Common myeloid progenitor, CD34-positive (primary cell): Measurements from ENCODE around the gene RNF2.

Source experiments
- CTCF ChIA-PET: fragments of 350-600 bp; sonication (Branson Sonifier 250); formaldehyde crosslinking; loops from one replicate; lab custom pipeline; 2021; ENCODE audit warnings: antibody characterized with exemption; lab: Charles Lee
- POLR2A ChIA-PET: fragments of 350-600 bp; sonication (Branson Sonifier 250); formaldehyde crosslinking; loops from one replicate; lab custom pipeline; 2021; ENCODE audit warnings: antibody characterized with exemption; lab: Charles Lee
- DNase-seq, 3 donors: peaks; one replicate each; pipeline versions ENCODE4 v3.0.0 to v3.0.0-alpha.2; 2013
- H3K27ac ChIP-seq, 2 experiments: 1 replicate in 1 of 2; 2 replicates in 1 of 2; pipeline ENCODE4 v1.7.0; 2013; ENCODE audit warnings: inconsistent platforms in 2 of 2, low read length in 2 of 2, mild to moderate bottlenecking in 2 of 2, low read depth in 1 of 2, moderate library complexity in 1 of 2; ENCODE audit not compliant: severe bottlenecking in 2 of 2, insufficient read depth in 1 of 2, poor library complexity in 1 of 2
- H3K27me3 ChIP-seq, 5 experiments: replicated peaks in 2 of 5; 1 replicate in 3 of 5; 2 replicates in 2 of 5; pipeline versions ENCODE4 v1.6.1 to v1.7.0; 2013; ENCODE audit warnings: low read length in 4 of 5, mild to moderate bottlenecking in 2 of 5, moderate library complexity in 2 of 5, inconsistent platforms in 1 of 5; ENCODE audit not compliant: insufficient read depth in 5 of 5, control insufficient read depth in 4 of 5
- H3K36me3 ChIP-seq, 4 experiments: 1 replicate in 2 of 4; 2 replicates in 2 of 4; pipeline versions ENCODE4 v1.6.1 to v1.7.0; 2013; ENCODE audit warnings: low read length in 3 of 4, control low read depth in 1 of 4, mild to moderate bottlenecking in 1 of 4; ENCODE audit not compliant: control insufficient read depth in 4 of 4, insufficient read depth in 4 of 4
- H3K4me1 ChIP-seq, 4 experiments: 1 replicate in 3 of 4; 2 replicates in 1 of 4; pipeline versions ENCODE4 v1.6.1 to v1.7.1; 2013; ENCODE audit warnings: low read length in 3 of 4, mild to moderate bottlenecking in 3 of 4, control low read depth in 1 of 4, inconsistent platforms in 1 of 4, moderate library complexity in 1 of 4; ENCODE audit not compliant: control insufficient read depth in 4 of 4, insufficient read depth in 4 of 4; ENCODE audit errors: control extremely low read depth in 1 of 4
- H3K4me3 ChIP-seq, 7 experiments: 1 replicate in 4 of 7; 2 replicates in 3 of 7; pipeline versions ENCODE4 v1.5.1 to v1.7.0; 2013; ENCODE audit warnings: mild to moderate bottlenecking in 7 of 7, low read length in 6 of 7, moderate library complexity in 6 of 7, inconsistent platforms in 2 of 7, low read depth in 2 of 7, control low read depth in 1 of 7; ENCODE audit not compliant: insufficient read depth in 4 of 7, control insufficient read depth in 1 of 7; ENCODE audit errors: extremely low read depth in 1 of 7
- H3K9me3 ChIP-seq, 5 experiments: 1 replicate in 4 of 5; 2 replicates in 1 of 5; pipeline versions ENCODE4 v1.6.1 to v1.7.1; 2013; ENCODE audit warnings: low read length in 4 of 5, mild to moderate bottlenecking in 2 of 5, inconsistent platforms in 1 of 5, low read depth in 1 of 5, moderate library complexity in 1 of 5; ENCODE audit not compliant: control insufficient read depth in 4 of 5, insufficient read depth in 2 of 5; ENCODE audit errors: control extremely low read depth in 1 of 5
- WGBS: methylation state at CpG from one replicate; pipeline ENCODE4 v1.1.5; 2013; ENCODE audit not compliant: insufficient coverage; 5-methylcytosine and 5-hydroxymethylcytosine counted together

Gene RNF2

DNA sequence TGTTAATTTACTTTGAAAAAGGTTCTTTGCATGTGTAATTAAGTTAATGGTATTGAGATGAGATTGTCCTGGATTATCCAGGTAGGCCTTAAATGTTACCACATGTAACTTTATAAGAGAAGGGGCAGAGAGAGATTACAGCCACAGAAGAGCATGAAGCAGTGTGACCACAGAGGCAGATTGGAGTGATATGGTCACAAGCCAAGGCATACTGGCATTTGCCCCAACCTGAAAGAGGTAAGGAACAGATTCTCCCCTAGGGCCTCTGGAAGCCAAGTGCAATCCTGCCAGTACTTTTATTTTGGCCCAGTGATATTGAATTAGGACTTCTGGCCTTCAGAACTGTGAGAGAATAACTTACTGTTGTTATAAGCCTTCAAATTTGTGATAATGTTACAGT is 23.0 kb downstream of the RNF2 start:
- peaks cover 0 to 16% (median 9%) of the 10 kb centered on the region in 4 experiments for H3K4me1 ChIP-seq
- H3K27me3 ChIP-seq = no peaks in the 10 kb centered on the region
- H3K9me3 ChIP-seq = peaks cover 0 to 4% (median 0%) of the 10 kb centered on the region in 5 experiments
- H3K27ac ChIP-seq = no peak overlapping the region
- ChIA-PET POLR2A (no interaction called here), CTCF (interaction anchor here (0.7 kb wide), 1 partner anchor 263 kb away, joined by 4 read pairs; no protein-coding TSS in a partner anchor)
- H3K36me3 ChIP-seq = peaks cover 2 to 12% (median 6%) of the 10 kb centered on the region in 4 experiments
- H3K4me3 ChIP-seq = no peak overlapping the region
- DNase-seq = peak in 1 of 3 donors; percentile 49

DNA sequence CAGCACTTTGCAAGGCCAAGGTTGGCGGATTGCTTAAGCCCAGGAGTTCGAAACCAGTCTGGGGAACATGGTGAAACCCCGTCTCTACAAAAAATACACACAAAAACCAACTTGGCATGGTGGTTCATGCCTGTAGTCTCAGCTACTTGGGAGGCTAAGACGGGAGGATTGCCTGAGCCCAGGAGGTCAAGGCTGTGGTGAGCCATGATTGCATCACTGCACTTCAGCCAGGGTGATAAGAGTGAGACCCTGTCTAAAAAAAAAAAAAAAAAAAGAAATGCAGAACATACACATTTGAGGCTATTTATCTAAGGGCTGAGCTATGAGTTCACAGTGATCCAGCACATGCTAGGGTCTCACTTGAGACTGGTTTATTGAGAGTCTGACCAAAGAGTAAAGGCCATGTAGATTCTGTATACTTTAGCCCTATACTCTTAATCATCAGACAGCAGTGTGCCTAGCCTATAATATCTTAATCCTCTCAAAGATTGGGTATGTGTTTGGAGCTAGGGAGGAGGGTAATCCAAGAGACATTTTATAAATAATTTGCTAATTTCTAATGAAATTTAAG is 23.9 kb downstream of the RNF2 start:
- no peak for DNase-seq
- Histone ChIP-seq H3K27me3 (no peaks in the 10 kb centered on the region), H3K4me1 (peaks cover 0 to 11% (median 6%) of the 10 kb centered on the region in 4 experiments), H3K27ac (no peak overlapping the region), H3K36me3 (peaks cover 2 to 12% (median 6%) of the 10 kb centered on the region in 4 experiments), H3K4me3 (no peak overlapping the region), H3K9me3 (peaks cover 0 to 1% (median 0%) of the 10 kb centered on the region in 5 experiments)
- ChIA-PET POLR2A (interaction anchor here (0.8 kb wide), 1 partner anchor 14 kb away, joined by 4 read pairs; no protein-coding TSS in a partner anchor), CTCF (interaction anchor here (0.7 to 1.1 kb wide), 3 partner anchors 21 to 543 kb away, joined by 3 to 4 read pairs (median 3); no protein-coding TSS in a partner anchor)
- WGBS = 100% methylated on average over 3 of the region's 4 CpGs

DNA sequence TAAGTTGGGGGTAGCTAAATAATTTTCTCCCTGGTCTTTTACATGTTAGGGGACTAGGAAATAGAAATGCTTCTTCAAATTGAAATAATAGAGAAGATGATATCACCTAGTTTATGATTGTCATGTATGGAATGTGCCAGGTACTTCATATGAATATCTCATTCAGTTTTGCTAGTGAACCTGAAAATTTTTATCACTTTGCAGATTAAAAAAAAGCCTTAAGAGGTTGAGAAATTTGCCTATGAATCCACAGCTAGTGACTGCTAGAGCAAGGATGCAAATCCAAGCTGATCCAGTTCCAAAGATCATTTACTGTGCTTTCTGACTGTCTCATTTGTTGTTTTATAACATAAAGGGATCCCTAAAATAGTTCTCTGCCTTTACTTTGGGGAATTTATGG is 24.7 kb downstream of the RNF2 start:
- ChIA-PET POLR2A (no interaction called here), CTCF (no interaction called here)
- Histone ChIP-seq H3K4me3 (no peak overlapping the region), H3K4me1 (peaks cover 0 to 11% (median 6%) of the 10 kb centered on the region in 4 experiments), H3K27me3 (no peaks in the 10 kb centered on the region), H3K27ac (no peak overlapping the region), H3K36me3 (peaks cover 2 to 12% (median 6%) of the 10 kb centered on the region in 4 experiments), H3K9me3 (no peaks in the 10 kb centered on the region)
- DNase-seq = no peak

DNA sequence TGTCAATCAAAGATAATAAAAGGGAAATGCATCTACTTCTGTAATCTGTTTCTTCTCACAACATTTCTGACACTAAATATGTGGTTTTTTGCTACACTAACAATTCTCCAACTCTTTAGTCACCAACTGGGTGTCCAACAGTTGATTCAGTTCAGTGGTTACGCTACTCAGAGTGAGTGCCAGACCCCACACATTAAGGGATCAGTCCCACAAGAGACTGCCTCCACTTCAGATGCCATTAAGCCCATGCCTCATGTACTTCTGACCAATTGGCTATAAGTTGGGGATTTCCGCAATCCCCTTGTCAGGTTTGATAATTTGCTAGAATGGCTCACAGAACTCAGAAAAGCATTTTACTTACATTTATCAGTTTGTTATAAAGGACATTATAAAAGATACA is 28.4 kb downstream of the RNF2 start:
- Histone ChIP-seq H3K9me3 (peaks cover 0 to 4% (median 0%) of the 10 kb centered on the region in 5 experiments), H3K4me1 (peaks cover 0 to 4% (median 0%) of the 10 kb centered on the region in 4 experiments), H3K27me3 (no peaks in the 10 kb centered on the region), H3K36me3 (peaks cover 0 to 8% (median 4%) of the 10 kb centered on the region in 4 experiments), H3K27ac (no peak overlapping the region), H3K4me3 (no peak overlapping the region)
- DNase-seq = peak in 2 of 3 donors; percentile 32 to 45
- WGBS = 86% methylated on average over 1 of the region's 2 CpGs
- CTCF ChIA-PET = no interaction called here
- POLR2A ChIA-PET = interaction anchor here (0.6 kb wide), 1 partner anchor 18 kb away, joined by 3 read pairs; no protein-coding TSS in a partner anchor

DNA sequence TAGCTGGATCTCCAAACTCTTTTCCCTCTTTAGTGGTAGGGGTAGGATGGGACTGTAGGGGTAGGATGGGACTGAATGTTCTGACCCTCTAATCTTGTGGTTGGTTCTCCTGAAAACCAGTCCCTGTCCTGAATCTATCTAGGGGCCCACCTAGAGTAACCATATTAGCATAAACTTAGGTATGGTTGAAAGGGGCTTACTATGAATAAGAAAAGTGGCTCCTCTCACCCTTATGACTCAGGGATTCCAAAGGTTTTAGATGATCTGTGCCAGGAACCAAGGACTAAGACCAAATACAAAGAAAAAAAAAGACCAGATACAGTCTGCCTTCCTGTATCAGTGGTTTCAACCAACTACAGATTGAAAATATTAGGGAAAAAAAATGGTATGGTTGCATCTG is 28.9 kb downstream of the RNF2 start:
- ChIA-PET POLR2A (no interaction called here), CTCF (interaction anchor here (1.3 kb wide), 1 partner anchor 13 kb away, joined by 5 read pairs; no protein-coding TSS in a partner anchor)
- Histone ChIP-seq H3K27ac (no peak overlapping the region), H3K9me3 (peaks cover 0 to 4% (median 0%) of the 10 kb centered on the region in 5 experiments), H3K4me3 (no peak overlapping the region), H3K4me1 (peaks cover 0 to under 1% (median 0%) of the 10 kb centered on the region in 4 experiments), H3K36me3 (peaks cover 0 to 8% (median 4%) of the 10 kb centered on the region in 4 experiments), H3K27me3 (no peaks in the 10 kb centered on the region)
- no peak for DNase-seq

DNA sequence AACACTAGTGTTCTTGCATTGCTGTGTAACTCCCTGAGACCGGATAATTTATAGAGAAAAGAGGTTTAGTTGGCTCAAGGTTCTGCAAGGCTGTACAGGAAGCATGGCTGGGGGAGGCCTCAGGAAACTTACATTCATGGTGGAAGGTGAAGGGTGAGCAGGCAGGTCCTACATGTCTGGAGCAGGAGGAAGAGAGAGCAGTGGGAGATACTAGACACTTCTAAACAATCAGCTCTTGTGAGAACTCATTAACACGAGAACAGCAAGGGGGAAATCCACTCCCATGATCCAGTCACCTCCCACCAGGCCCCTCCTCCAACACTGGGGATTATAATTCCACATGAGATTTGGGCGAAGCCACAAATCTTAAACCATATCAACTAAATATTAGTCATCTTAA is 30.1 kb downstream of the RNF2 start:
- Histone ChIP-seq H3K36me3 (peaks cover 0 to 8% (median 4%) of the 10 kb centered on the region in 4 experiments), H3K4me3 (no peak overlapping the region), H3K9me3 (peaks cover 0 to 4% (median 0%) of the 10 kb centered on the region in 5 experiments), H3K4me1 (peaks cover 0 to 3% (median 0%) of the 10 kb centered on the region in 4 experiments), H3K27me3 (no peaks in the 10 kb centered on the region), H3K27ac (no peak overlapping the region)
- WGBS = 100% methylated on average over 1 of the region's 3 CpGs
- POLR2A ChIA-PET = no interaction called here
- CTCF ChIA-PET = interaction anchor here (1.3 kb wide), 1 partner anchor 12 kb away, joined by 5 read pairs; no protein-coding TSS in a partner anchor
- no peak for DNase-seq

DNA sequence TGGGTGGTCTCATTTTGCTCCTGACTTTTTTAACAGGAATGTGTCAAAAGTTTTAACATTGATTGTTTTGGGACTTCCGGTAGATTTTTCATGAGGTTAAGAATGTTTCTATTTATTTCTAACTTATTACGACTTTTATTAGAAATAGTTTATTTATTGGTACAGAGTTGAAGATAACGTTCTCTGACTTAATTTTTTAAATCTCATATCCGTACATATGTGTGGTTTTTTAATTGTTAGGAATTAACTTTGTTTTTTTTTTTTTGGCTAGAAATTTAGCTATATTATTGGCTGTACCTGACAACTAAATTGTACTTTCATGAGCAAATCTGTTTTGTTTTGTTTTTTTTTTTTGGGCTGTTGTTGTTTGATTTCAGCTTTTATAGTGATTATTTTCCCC is 32.0 kb downstream of the RNF2 start:
- WGBS = no CpG with 5 or more reads among the region's 4 CpGs
- no peak for DNase-seq
- Histone ChIP-seq H3K4me3 (no peak overlapping the region), H3K4me1 (peaks cover 0 to 3% (median 0%) of the 10 kb centered on the region in 4 experiments), H3K27ac (no peak overlapping the region), H3K36me3 (peaks cover 0 to 3% (median 1%) of the 10 kb centered on the region in 4 experiments), H3K9me3 (peaks cover 0 to 4% (median 0%) of the 10 kb centered on the region in 5 experiments), H3K27me3 (no peaks in the 10 kb centered on the region)
- CTCF ChIA-PET = no interaction called here
- POLR2A ChIA-PET = no interaction called here
